Gastroesophageal sphincter (tissue), 4 donors: Measurements from ENCODE around the gene LHFPL2. TPM values are rescaled to one million over a fixed set of nuclear protein-coding genes. Genes with fewer than 3 reads are reported as not detected.

Source experiments
- ATAC-seq: fragments of 150-250 bp; one replicate; pipeline ENCODE4 v1.9.1; 2016; ENCODE audit warnings: mild to moderate bottlenecking, moderate library complexity
- H3K27ac ChIP-seq, 4 donors: fragments of 200-600 bp; sonication (generic) in 3 of 4; 1 replicate in 3 of 4; 2 replicates in 1 of 4; pipeline ENCODE4 v1.5.1; 2016 to 2019
- H3K27me3 ChIP-seq: fragments of 200-600 bp; sonication (generic); one replicate; pipeline ENCODE4 v1.5.1; 2019
- H3K36me3 ChIP-seq, 2 donors: fragments of 200-600 bp; sonication (generic); one replicate each; pipeline ENCODE4 v1.5.1; 2019; ENCODE audit warnings: control low read depth in 1 of 2
- H3K4me1 ChIP-seq, 3 donors: fragments of 200-600 bp; sonication (generic); 1 replicate in 2 of 3; 2 replicates in 1 of 3; pipeline ENCODE4 v1.5.1; 2016 to 2019; ENCODE audit warnings: control low read depth in 2 of 3
- H3K4me3 ChIP-seq, 2 donors: fragments of 200-600 bp; sonication (generic); one replicate each; pipeline ENCODE4 v1.5.1; 2019; ENCODE audit warnings: mild to moderate bottlenecking in 1 of 2, moderate library complexity in 1 of 2
- H3K9me3 ChIP-seq, 3 donors: fragments of 200-600 bp; sonication (generic); one replicate each; pipeline ENCODE4 v1.5.1; 2017 to 2019; ENCODE audit warnings: control low read depth in 2 of 3
- EP300 ChIP-seq: sonication (generic); formaldehyde crosslinking; IDR thresholded peaks from one replicate; pipeline ENCODE4 v1.6.1; 2017; ENCODE audit warnings: antibody characterized with exemption, mild to moderate bottlenecking
- POLR2A ChIP-seq, 2 donors: fragments of 450-650 bp; IDR thresholded peaks; one replicate each; pipeline ENCODE4 v1.6.1; 2017; ENCODE audit warnings: antibody characterized with exemption in 2 of 2, mild to moderate bottlenecking in 2 of 2, moderate library complexity in 1 of 2
- POLR2AphosphoS5 ChIP-seq: sonication (generic); formaldehyde crosslinking; IDR thresholded peaks from one replicate; pipeline ENCODE4 v1.6.1; 2017; ENCODE audit warnings: antibody characterized with exemption
- WGBS, 2 donors: methylation state at CpG; one replicate each; pipeline ENCODE4 v1.1.5; 2018; ENCODE audit warnings: low coverage in 1 of 2; 5-methylcytosine and 5-hydroxymethylcytosine counted together
- total RNA-seq, 4 donors: library from RNA; depleted of rRNA; stranded (reverse); fragments of >200 nt; gene quantifications; one replicate each; pipeline ENCODE4 v1.1.0, GENCODE V29; 2016
- TF ChIP-seq, protein P1 (sequence below), 4 experiments: fragments of 200-600 bp in 2 of 4; fragments of 450-650 bp in 2 of 4; sonication (generic) in 1 of 4; IDR thresholded peaks; one replicate each; pipeline ENCODE4 v1.5.1; 2017 to 2019; ENCODE audit warnings: antibody characterized with exemption in 4 of 4, mild to moderate bottlenecking in 2 of 4, moderate library complexity in 2 of 4

LHFPL2 gene
- total RNA-seq, 4 donors from 2014 or later, result 14.9 to 44.2 (median 39.3) TPM

DNA sequence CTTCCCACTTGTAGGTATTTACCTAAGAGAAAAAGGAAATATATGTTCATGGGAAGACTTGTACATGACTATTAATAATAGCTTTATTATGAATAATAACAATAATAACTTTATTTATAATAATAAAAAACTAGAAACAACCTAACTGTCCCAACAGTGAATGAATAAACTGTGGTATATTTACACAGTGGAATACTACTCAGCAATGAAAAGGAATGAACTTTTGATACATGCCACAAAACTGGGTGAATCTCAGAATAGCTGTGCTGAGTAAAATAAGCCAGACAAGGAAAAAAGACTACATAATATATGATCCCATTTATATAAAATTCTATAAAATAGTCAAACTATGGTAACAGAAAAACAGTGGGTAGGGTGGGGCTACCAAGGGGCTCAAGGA is 199.5 kb downstream of the LHFPL2 start:
- Histone ChIP-seq H3K4me1 (no peaks in the 10 kb centered on the region), H3K27ac (no peak overlapping the region), H3K4me3 (no peak overlapping the region), H3K9me3 (no peaks in the 10 kb centered on the region), H3K27me3 (no peaks in the 10 kb centered on the region), H3K36me3 (peaks cover 0 to 20% of the 10 kb centered on the region in 2 donors)
- TF ChIP-seq POLR2AphosphoS5, result no peak
- ATAC-seq, result no peak

DNA sequence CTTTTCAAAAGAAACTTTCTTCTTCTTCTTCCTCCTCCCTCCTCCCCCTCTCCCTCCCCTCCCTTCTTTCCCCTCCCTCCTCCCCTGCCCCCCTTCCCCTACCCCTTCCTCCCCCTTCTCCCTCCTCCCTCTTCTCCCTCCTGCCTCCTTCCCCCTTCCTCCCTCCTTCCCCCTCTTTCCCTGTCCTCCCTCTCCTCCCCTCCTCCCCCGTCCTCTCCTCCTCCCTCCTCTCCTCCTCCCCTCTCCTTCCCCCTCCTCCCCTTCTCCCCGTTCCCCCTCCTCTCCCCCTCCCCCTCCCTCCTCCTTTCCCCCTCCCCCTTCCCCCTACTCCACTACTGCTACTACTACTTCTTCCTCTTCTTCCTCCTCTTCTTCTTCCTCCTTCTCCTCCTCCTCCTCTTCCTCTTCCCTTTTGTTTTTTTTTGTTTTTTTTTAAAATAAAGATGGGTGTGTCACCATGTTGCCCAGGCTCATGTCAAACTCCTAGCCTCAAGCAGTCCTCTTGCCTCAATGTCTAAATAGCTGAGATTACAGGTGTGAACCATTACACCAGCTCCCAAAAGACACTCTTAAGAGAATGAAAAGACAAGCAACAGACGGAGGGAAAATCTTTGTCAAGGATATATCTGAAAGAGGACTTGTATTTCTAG is 200.7 kb downstream of the LHFPL2 start:
- Histone ChIP-seq H3K27me3 (no peaks in the 10 kb centered on the region), H3K4me3 (no peak overlapping the region), H3K4me1 (no peaks in the 10 kb centered on the region), H3K27ac (no peak overlapping the region), H3K36me3 (peaks cover 0 to 20% of the 10 kb centered on the region in 2 donors), H3K9me3 (no peaks in the 10 kb centered on the region)
- TF ChIP-seq, protein P1, sequence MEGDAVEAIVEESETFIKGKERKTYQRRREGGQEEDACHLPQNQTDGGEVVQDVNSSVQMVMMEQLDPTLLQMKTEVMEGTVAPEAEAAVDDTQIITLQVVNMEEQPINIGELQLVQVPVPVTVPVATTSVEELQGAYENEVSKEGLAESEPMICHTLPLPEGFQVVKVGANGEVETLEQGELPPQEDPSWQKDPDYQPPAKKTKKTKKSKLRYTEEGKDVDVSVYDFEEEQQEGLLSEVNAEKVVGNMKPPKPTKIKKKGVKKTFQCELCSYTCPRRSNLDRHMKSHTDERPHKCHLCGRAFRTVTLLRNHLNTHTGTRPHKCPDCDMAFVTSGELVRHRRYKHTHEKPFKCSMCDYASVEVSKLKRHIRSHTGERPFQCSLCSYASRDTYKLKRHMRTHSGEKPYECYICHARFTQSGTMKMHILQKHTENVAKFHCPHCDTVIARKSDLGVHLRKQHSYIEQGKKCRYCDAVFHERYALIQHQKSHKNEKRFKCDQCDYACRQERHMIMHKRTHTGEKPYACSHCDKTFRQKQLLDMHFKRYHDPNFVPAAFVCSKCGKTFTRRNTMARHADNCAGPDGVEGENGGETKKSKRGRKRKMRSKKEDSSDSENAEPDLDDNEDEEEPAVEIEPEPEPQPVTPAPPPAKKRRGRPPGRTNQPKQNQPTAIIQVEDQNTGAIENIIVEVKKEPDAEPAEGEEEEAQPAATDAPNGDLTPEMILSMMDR (IDR thresholded peaks at IDR 0.05), result no peak
- TF ChIP-seq EP300 (no peak), POLR2AphosphoS5 (no peak), POLR2A (IDR thresholded peaks at IDR 0.05) (no peak)
- ATAC-seq, result no peak
- 100% methylated on average over 1 of the region's 3 CpGs; no CpG with 5 or more reads in 1 of the 2 donors for WGBS, 2 donors
